ENCODE measurements around the gene TSPAN9. TPM values are rescaled to one million over a fixed set of nuclear protein-coding genes. Genes with fewer than 3 reads are reported as not detected.

Gene TSPAN9
- total RNA-seq, 1 experiment from 2014 or later = 13.2 TPM

- H3K9me3 ChIP-seq (ENCODE audit: control insufficient read depth in 1 of 2, insufficient read depth in 1 of 2, low read depth in 1 of 2, low read length in 2 of 2) = no peaks in the 10 kb centered on the region
- TF ChIP-seq EGR1 (IDR thresholded peaks at IDR 0.05; ENCODE audit: low read depth) (no peak), MAX (IDR thresholded peaks at IDR 0.05) (no peak), ATF3 (IDR thresholded peaks at IDR 0.05) (no peak), POLR2AphosphoS5 (IDR thresholded peaks at IDR 0.05; ENCODE audit: low read depth, low read length) (no peak), RAD21 (IDR thresholded peaks at IDR 0.05; ENCODE audit: low read depth) (no peak), ZNF274 (IDR thresholded peaks at IDR 0.05; ENCODE audit: low read depth, low read length) (no peak), CBX3 (IDR thresholded peaks at IDR 0.05; ENCODE audit: low read depth) (no peak), TCF7L2 (IDR thresholded peaks at IDR 0.05; ENCODE audit: borderline replicate concordance, extremely low read depth, insufficient read depth, insufficient read length) (no peak), POLR2A (IDR thresholded peaks at IDR 0.05; ENCODE audit: borderline replicate concordance, extremely low read depth, insufficient read depth, insufficient read length) (no peak), CEBPB (IDR thresholded peaks at IDR 0.05; ENCODE audit: low read depth) (no peak)
- no peaks in the 10 kb centered on the region for H3K79me2 ChIP-seq (ENCODE audit: insufficient read depth, low read length)
- POLR2A ChIA-PET = no interaction called here
- intact Hi-C loops (cut with micrococcal nuclease) = loop anchor here (5.0 kb wide), 1 partner anchor 78 kb away; no protein-coding TSS in a partner anchor
- no peak overlapping the region for H3K4me2 ChIP-seq (ENCODE audit: low read length)
- no peaks in the 10 kb centered on the region for H3K27me3 ChIP-seq (ENCODE audit: insufficient read depth, low read length)
- peaks cover 0 to 23% of the 10 kb centered on the region in 2 experiments; a peak in 2 of 4 replicates for H3K4me1 ChIP-seq (ENCODE audit: control insufficient read depth in 1 of 2, insufficient read depth in 2 of 2, low read length in 2 of 2)
- H3K9me2 ChIP-seq (ENCODE audit: insufficient read depth) = no peaks in the 10 kb centered on the region
- DNase-seq (ENCODE audit: low read depth, low spot score) = no peak
- no peak overlapping the region for H3K27ac ChIP-seq (ENCODE audit: low read depth, low read length)
- H2AFZ ChIP-seq (ENCODE audit: low read depth, low read length, poor library complexity, severe bottlenecking) = no peak overlapping the region
- no peak overlapping the region for H3K9ac ChIP-seq (ENCODE audit: low read length)
- CTCF ChIA-PET = no interaction called here
- no peak overlapping the region for H3K4me3 ChIP-seq (replicated peaks in 1 of 2; ENCODE audit: low read depth in 1 of 2, low read length in 2 of 2)
- H3K36me3 ChIP-seq (ENCODE audit: control insufficient read depth in 1 of 2, insufficient read depth in 2 of 2, low read length in 2 of 2) = no peaks in the 10 kb centered on the region
- no peak for ATAC-seq
- no TSS peak for BruUV-seq (replicated peaks)
- RAD21 ChIA-PET (ENCODE audit: low non-redundant PET in 1 of 2, low total read pairs in 2 of 2, uncharacterized antibody in 2 of 2, unreplicated experiment in 2 of 2) = no interaction called here
- H4K20me1 ChIP-seq (ENCODE audit: insufficient read depth) = no peaks in the 10 kb centered on the region
These were observed 122.4 kb downstream of the TSPAN9 start for GRCh38 chr12:3199551-3200031.

GRCh38 chr12:3200032-3200617 is 122.9 kb downstream of the TSPAN9 start:
- no peak for DNase-seq (ENCODE audit: low read depth, low spot score)
- Histone ChIP-seq H3K9me3 (ENCODE audit: control insufficient read depth in 1 of 2, insufficient read depth in 1 of 2, low read depth in 1 of 2, low read length in 2 of 2) (no peaks in the 10 kb centered on the region), H3K9ac (ENCODE audit: low read length) (no peak overlapping the region), H2AFZ (ENCODE audit: low read depth, low read length, poor library complexity, severe bottlenecking) (no peak overlapping the region), H3K4me1 (ENCODE audit: control insufficient read depth in 1 of 2, insufficient read depth in 2 of 2, low read length in 2 of 2) (peaks cover 0 to 23% of the 10 kb centered on the region in 2 experiments; a peak in 2 of 4 replicates), H4K20me1 (ENCODE audit: insufficient read depth) (no peaks in the 10 kb centered on the region), H3K9me2 (ENCODE audit: insufficient read depth) (no peaks in the 10 kb centered on the region), H3K27me3 (ENCODE audit: insufficient read depth, low read length) (no peaks in the 10 kb centered on the region), H3K27ac (ENCODE audit: low read depth, low read length) (no peak overlapping the region), H3K79me2 (ENCODE audit: insufficient read depth, low read length) (no peaks in the 10 kb centered on the region), H3K4me3 (replicated peaks in 1 of 2; ENCODE audit: low read depth in 1 of 2, low read length in 2 of 2) (no peak overlapping the region), H3K36me3 (ENCODE audit: control insufficient read depth in 1 of 2, insufficient read depth in 2 of 2, low read length in 2 of 2) (no peaks in the 10 kb centered on the region), H3K4me2 (ENCODE audit: low read length) (no peak overlapping the region)
- ChIA-PET POLR2A (no interaction called here), CTCF (no interaction called here), RAD21 (ENCODE audit: low non-redundant PET in 1 of 2, low total read pairs in 2 of 2, uncharacterized antibody in 2 of 2, unreplicated experiment in 2 of 2) (no interaction called here)
- no peak for ATAC-seq
- intact Hi-C loops (cut with micrococcal nuclease) = loop anchor here (5.0 kb wide), 1 partner anchor 77 kb away; no protein-coding TSS in a partner anchor
- BruUV-seq (replicated peaks) = no TSS peak
- no peak for TF ChIP-seq ZBTB33 (IDR thresholded peaks at IDR 0.05; ENCODE audit: extremely low read depth, insufficient replicate concordance, low read length)
- no peak for TF ChIP-seq TCF7L2 (IDR thresholded peaks at IDR 0.05; ENCODE audit: borderline replicate concordance, extremely low read depth, insufficient read depth, insufficient read length)
- no peak for TF ChIP-seq SRF (IDR thresholded peaks at IDR 0.05; ENCODE audit: low read depth)
- TF ChIP-seq MAX (IDR thresholded peaks at IDR 0.05) = no peak
- no peak for TF ChIP-seq POLR2AphosphoS5 (IDR thresholded peaks at IDR 0.05; ENCODE audit: low read depth, low read length)
- no peak for TF ChIP-seq JUND (IDR thresholded peaks at IDR 0.05)

Measured in HCT116 (cell line).